Suppressor macrophage (primary cell): ENCODE results near the gene GPR137C.

ENCODE experiments used
- DNase-seq, 4 experiments: peaks; one replicate each; pipeline ENCODE4 v3.0.0-alpha.2; 2020 to 2022

Gene GPR137C

DNA sequence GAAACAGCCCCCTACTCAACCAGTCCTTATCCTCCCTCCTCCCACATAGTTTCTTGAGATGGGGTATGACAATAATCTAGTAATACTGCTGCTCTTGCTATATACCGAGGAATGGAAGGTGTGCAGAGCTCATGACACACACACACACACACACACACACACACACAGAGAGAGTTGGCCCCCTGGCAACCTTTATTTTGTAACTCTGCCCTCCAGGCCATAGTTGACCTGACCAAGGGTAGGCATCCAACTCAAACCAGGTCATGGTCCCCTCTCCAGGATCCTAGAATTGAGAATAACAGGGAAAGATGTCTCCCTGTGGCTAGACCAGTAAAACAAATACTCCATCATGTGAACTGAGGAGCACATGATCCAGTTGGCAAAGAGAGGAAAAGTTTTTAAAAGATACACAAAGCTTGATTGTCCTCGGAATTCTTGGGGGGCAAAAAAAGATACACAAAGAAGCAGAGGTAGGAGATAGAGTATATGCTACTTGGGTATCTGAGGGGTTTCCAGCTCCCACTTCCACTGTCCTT lies 131.4 kb downstream of the GPR137C start:
- no peak for DNase-seq

DNA sequence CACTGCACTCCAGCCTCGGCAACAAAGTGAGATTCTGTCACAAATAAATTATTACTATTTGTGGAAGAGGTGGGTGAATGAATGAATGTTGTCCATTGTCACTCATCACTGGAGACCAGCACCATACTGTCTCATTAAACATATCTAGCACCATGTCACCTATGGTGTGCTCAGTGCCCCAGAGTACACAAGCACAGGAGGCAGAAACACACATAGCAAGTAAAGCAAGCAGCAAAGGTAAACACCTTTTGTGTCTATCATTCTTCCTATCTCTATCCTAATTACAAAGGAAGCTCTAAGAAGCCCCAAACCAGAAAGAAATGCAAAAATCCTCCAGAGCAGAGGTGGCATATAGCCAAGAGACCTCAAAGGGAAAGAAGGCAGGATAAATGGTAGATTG lies 133.5 kb downstream of the GPR137C start:
- no peak for DNase-seq
